K562 (cell line): ENCODE measurements around the gene KYAT1. TPM values are rescaled to one million over a fixed set of nuclear protein-coding genes. Genes with fewer than 3 reads are reported as not detected.

Source experiments
- CXXC5 ChIP-seq: fragments of 250-450 bp; sonication (Bioruptor Pico); IDR thresholded peaks from 2 replicates; pipeline ENCODE4 v1.8.0; 2022; ENCODE audit warnings: inconsistent platforms, mild to moderate bottlenecking, moderate library complexity
- EP400 ChIP-seq: fragments of 450-650 bp; IDR thresholded peaks from 2 replicates; pipeline ENCODE4 v1.6.1; 2017; ENCODE audit warnings: antibody characterized with exemption, mild to moderate bottlenecking, moderate library complexity
- ESRRA ChIP-seq: fragments of 450-650 bp; IDR thresholded peaks from 2 replicates; pipeline ENCODE4 v1.6.1; 2014; ENCODE audit warnings: low read depth, mild to moderate bottlenecking, moderate library complexity, borderline replicate concordance
- JUND ChIP-seq, 2 experiments: IDR thresholded peaks; 2 replicates in 1 of 2; 3 replicates in 1 of 2; pipeline ENCODE4 v1.6.1; 2011; ENCODE audit warnings: borderline replicate concordance in 2 of 2, low read depth in 2 of 2, low read length in 2 of 2, improper control_type of control experiment in 1 of 2, missing biosample characterization in 1 of 2, missing genetic modification characterization in 1 of 2, missing genetic modification reagents in 1 of 2
- MCM5 ChIP-seq: fragments of 450-650 bp; IDR thresholded peaks from 2 replicates; pipeline ENCODE4 v1.6.1; 2016; ENCODE audit warnings: low read depth
- MECOM ChIP-seq: fragments of 250-450 bp; sonication (Bioruptor Pico); IDR thresholded peaks from 2 replicates; pipeline ENCODE4 v1.8.0; 2022; ENCODE audit warnings: inconsistent platforms
- MEIS2 ChIP-seq: fragments of 450-650 bp; IDR thresholded peaks from 2 replicates; pipeline ENCODE4 v1.6.1; 2014; ENCODE audit warnings: mild to moderate bottlenecking; ENCODE audit not compliant: partially characterized antibody
- MYNN ChIP-seq, 2 experiments: sonication (generic); formaldehyde crosslinking in 1 of 2; IDR thresholded peaks; 2 replicates each; pipeline versions ENCODE4 v1.5.0 to v1.6.1; 2016 to 2020; ENCODE audit warnings: antibody characterized with exemption in 1 of 2, missing genetic modification reagents in 1 of 2
- POU5F1 ChIP-seq: fragments of 150-350 bp; IDR thresholded peaks from 2 replicates; pipeline ENCODE4 v1.6.1; 2014; ENCODE audit warnings: borderline replicate concordance, low read length, low read depth, mild to moderate bottlenecking; ENCODE audit not compliant: partially characterized antibody
- RAD21 ChIP-seq, 2 experiments: fragments of 250-450 bp in 1 of 2; fragments of 450-650 bp in 1 of 2; sonication (Bioruptor Pico) in 1 of 2; formaldehyde crosslinking in 1 of 2; IDR thresholded peaks in 1 of 2; conservative IDR thresholded peaks in 1 of 2; 2 replicates each; pipeline versions ENCODE4 v1.4.0 to v1.8.0; 2020 to 2022; ENCODE audit warnings: mild to moderate bottlenecking in 2 of 2, moderate library complexity in 1 of 2
- SIN3B ChIP-seq: fragments of 450-650 bp; IDR thresholded peaks from 2 replicates; pipeline ENCODE4 v1.6.1; 2017; ENCODE audit warnings: low read depth, mild to moderate bottlenecking, moderate library complexity
- TCF15 ChIP-seq: fragments of 250-450 bp; sonication (Bioruptor Pico); IDR thresholded peaks from 2 replicates; pipeline ENCODE4 v1.8.0; 2022; ENCODE audit warnings: moderate library complexity, mild to moderate bottlenecking, inconsistent platforms
- TCF7L2 ChIP-seq: fragments of 150-350 bp; IDR thresholded peaks from 2 replicates; pipeline ENCODE4 v1.6.1; 2016; ENCODE audit warnings: low read depth, mild to moderate bottlenecking, low read length, moderate library complexity
- THAP7 ChIP-seq: fragments of 250-450 bp; sonication (Bioruptor Pico); IDR thresholded peaks from 2 replicates; pipeline ENCODE4 v1.5.0; 2021
- USF2 ChIP-seq: sonication (generic); formaldehyde crosslinking; IDR thresholded peaks from 2 replicates; pipeline ENCODE4 v1.5.0; 2020; ENCODE audit warnings: missing genetic modification reagents
- XRCC5 ChIP-seq: fragments of 200-400 bp; formaldehyde crosslinking; IDR thresholded peaks from 2 replicates; pipeline ENCODE4 v1.6.1; 2017; ENCODE audit warnings: low read depth, mild to moderate bottlenecking, low read length
- polyA plus RNA-seq, 8 experiments: library from polyadenylated mRNA; depleted of rRNA in 4 of 8; stranded (reverse) in 5 of 8; unstranded in 3 of 8; fragments of >200 nt; fragmentation: Nextera tagmentation in 2 of 8; fragmentation: Illumina TruSeq in 1 of 8; extraction: Ambion mirVana in 2 of 8; extraction: Trizol in 1 of 8; gene quantifications; 2 replicates each; pipeline versions ENCODE4 v1.2.1 to v1.2.3, GENCODE V29; 2011 to 2014; ENCODE audit warnings: inconsistent platforms in 1 of 8, missing spikeins in 1 of 8
- total RNA-seq, 7 experiments: library from RNA; depleted of rRNA in 6 of 7; stranded (reverse); fragments of >200 nt in 6 of 7; fragmentation: Illumina TruSeq in 2 of 7; extraction: Trizol in 2 of 7; gene quantifications; 2 replicates each; pipeline versions ENCODE4 v1.2.1 to v1.2.3, GENCODE V29; 2011 to 2021; ENCODE audit warnings: low replicate concordance in 1 of 7
- TF ChIP-seq, protein P1 (sequence below): fragments of 250-450 bp; sonication (Bioruptor Pico); IDR thresholded peaks from 2 replicates; pipeline ENCODE4 v1.8.0; 2022; ENCODE audit warnings: inconsistent platforms, mild to moderate bottlenecking, moderate library complexity, borderline replicate concordance
- TF ChIP-seq, protein P2 (sequence below): sonication (generic); formaldehyde crosslinking; IDR thresholded peaks from 2 replicates; pipeline ENCODE4 v1.8.1; 2023; ENCODE audit warnings: mild to moderate bottlenecking, missing genetic modification reagents
- TF ChIP-seq, protein P3 (sequence below): fragments of 450-650 bp; IDR thresholded peaks from 2 replicates; pipeline ENCODE4 v1.6.1; 2016

KYAT1 gene
- total and polyA plus RNA-seq, 9 of the 15 experiments (the other 6 are each of a cell fraction or from before 2014, with no cell fraction given): 6.4 to 16.8 (median 11.1) TPM

DNA sequence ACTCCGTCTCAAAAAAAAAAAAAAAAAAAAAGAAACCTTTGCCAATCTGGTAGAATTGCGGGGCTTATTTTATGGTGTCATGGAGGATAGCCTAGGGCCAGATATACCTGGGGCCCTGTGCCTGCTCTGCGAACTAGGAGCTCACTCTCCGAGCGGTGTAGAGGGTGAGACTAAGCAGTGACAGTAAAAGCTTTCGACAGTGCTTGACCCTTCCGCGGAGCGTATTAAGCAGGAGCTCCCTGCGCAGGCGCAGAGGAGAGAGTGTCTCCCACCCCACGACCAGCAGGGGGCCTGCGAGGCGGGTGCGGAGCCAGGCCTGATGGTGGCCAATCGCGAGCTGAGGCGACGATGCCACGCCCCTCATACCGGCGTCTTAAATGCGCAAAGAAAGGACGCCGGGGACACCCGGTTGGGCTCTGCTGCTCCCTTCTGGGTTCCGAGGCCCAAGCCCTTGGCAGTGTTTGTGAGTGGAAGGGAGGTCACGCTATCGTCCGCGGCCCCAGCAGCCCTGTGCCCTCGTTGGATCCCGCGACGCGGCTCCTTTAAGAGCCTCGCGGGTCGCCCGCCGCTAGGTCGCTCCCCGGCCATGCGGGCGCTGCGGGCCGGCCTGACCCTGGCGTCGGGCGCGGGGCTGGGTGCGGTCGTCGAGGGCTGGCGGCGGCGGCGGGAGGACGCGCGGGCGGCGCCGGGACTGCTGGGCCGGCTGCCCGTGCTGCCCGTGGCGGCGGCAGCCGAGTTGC, 63.5 kb downstream of the KYAT1 start, which contains the start of gene ENDOG (continued):
- TF ChIP-seq, protein P1, sequence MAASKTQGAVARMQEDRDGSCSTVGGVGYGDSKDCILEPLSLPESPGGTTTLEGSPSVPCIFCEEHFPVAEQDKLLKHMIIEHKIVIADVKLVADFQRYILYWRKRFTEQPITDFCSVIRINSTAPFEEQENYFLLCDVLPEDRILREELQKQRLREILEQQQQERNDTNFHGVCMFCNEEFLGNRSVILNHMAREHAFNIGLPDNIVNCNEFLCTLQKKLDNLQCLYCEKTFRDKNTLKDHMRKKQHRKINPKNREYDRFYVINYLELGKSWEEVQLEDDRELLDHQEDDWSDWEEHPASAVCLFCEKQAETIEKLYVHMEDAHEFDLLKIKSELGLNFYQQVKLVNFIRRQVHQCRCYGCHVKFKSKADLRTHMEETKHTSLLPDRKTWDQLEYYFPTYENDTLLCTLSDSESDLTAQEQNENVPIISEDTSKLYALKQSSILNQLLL (CRISPR knock-in tag): no peak
- peak; percentile 92 for TF ChIP-seq CXXC5 (CRISPR knock-in tag)
- TF ChIP-seq JUND (IDR thresholded peaks at IDR 0.05; ENCODE audit: borderline replicate concordance, low read depth, low read length): peak; percentile 58
- TF ChIP-seq JUND (tag; IDR thresholded peaks at IDR 0.05; ENCODE audit: borderline replicate concordance, low read depth, low read length): peak; percentile 36; the same call in 1 of the 3 replicates
- TF ChIP-seq THAP7 (CRISPR knock-in tag): no peak
- TF ChIP-seq SIN3B: peak; percentile 47; the same call in 1 of the 2 replicates
- peak; percentile 38 to 47 for TF ChIP-seq RAD21 (CRISPR knock-in tag; conservative IDR thresholded peaks at IDR 0.05 in 1 of 2, IDR thresholded peaks at IDR 0.05 in 1 of 2)
- no peak for TF ChIP-seq USF2
- TF ChIP-seq TCF15 (CRISPR knock-in tag): no peak
- TF ChIP-seq, protein P2, sequence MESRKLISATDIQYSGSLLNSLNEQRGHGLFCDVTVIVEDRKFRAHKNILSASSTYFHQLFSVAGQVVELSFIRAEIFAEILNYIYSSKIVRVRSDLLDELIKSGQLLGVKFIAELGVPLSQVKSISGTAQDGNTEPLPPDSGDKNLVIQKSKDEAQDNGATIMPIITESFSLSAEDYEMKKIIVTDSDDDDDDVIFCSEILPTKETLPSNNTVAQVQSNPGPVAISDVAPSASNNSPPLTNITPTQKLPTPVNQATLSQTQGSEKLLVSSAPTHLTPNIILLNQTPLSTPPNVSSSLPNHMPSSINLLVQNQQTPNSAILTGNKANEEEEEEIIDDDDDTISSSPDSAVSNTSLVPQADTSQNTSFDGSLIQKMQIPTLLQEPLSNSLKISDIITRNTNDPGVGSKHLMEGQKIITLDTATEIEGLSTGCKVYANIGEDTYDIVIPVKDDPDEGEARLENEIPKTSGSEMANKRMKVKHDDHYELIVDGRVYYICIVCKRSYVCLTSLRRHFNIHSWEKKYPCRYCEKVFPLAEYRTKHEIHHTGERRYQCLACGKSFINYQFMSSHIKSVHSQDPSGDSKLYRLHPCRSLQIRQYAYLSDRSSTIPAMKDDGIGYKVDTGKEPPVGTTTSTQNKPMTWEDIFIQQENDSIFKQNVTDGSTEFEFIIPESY: peak; percentile 55
- TF ChIP-seq TCF7L2: no peak
- no peak for TF ChIP-seq MCM5
- no peak for TF ChIP-seq MECOM (CRISPR knock-in tag)
- peak; percentile 84 for TF ChIP-seq EP400
- TF ChIP-seq XRCC5: peak; percentile 66; the same call in 1 of the 2 replicates
- TF ChIP-seq, protein P3, sequence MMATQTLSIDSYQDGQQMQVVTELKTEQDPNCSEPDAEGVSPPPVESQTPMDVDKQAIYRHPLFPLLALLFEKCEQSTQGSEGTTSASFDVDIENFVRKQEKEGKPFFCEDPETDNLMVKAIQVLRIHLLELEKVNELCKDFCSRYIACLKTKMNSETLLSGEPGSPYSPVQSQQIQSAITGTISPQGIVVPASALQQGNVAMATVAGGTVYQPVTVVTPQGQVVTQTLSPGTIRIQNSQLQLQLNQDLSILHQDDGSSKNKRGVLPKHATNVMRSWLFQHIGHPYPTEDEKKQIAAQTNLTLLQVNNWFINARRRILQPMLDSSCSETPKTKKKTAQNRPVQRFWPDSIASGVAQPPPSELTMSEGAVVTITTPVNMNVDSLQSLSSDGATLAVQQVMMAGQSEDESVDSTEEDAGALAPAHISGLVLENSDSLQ: peak; percentile 58; the same call in 1 of the 2 replicates
- peak; percentile 13; the same call in 1 of the 2 replicates for TF ChIP-seq MYNN (IDR thresholded peaks at IDR 0.05)
- no peak for TF ChIP-seq MYNN (CRISPR knock-in tag; IDR thresholded peaks at IDR 0.05)
- peak; percentile 92 for TF ChIP-seq MEIS2
- peak; percentile 75 for TF ChIP-seq ESRRA
- TF ChIP-seq POU5F1: peak; percentile 5
